GM18499 (cell line): ENCODE measurements around the gene AKAP13.
"Not testable (repeated sequence)": the region's sequence is repeated elsewhere in the genome, so short reads cannot be mapped to it uniquely, and the experiment has no call there.

Experiments
- ATAC-seq: cut with Tn5 transposase; IDR thresholded peaks from one replicate; pipeline ENCODE4 v1.9.1; 2021; ENCODE audit warnings: moderate number of reproducible peaks; ENCODE audit not compliant: insufficient read depth, unreplicated experiment

Gene AKAP13

DNA sequence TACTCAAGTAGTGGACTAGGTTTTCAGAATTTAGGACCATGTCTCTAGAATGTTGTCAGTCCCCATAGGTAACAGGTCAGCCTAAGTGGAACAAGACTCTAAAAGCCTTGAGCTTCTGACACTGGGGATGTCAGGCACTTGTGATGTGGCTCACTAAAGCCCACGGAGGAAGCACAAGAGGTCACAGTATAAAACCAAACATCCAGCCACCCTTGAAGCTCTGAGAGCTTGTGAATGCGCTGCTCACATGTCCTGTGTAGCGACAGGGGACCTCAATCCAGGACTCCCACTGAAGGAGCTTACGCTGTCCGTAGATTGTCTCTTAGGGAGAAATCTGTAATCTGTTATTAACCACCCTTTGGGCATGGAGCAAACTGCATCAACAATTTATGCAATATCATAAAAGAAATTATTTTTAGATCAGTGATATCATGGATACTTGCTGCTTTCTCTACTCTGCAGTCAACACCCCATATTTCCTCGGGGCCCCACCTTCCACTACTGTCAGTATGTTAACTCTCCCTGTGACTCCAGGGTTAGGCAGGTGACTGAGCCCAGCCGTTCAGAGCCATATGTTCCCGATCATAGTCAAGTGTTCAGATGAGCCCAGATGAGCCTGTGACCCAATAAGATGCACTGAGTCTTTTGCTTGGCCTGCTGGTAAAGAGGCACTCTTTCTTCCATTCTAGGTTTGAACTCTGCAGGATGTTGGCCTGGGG lies 32.2 kb upstream of the AKAP13 start:
- not testable (repeated sequence) for ATAC-seq

DNA sequence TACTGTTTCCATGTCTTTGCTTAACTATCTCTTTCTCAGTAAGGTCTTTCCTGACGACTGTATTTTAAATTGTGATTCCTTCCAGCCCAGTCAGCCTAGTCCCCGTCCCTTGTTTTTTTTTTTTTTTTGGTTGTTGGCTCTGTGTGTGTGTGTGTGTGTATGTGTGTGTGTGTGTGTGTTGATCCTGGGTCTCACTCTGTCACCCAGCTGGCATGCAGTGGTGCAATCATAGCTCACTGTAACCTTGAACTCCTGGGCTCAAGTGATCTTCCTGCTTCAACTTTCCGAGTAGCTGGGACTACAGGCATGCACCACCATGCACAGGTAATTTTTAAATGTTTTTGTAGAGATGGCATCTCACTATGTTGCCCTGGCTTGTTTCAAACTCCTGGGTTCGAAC lies 31.3 kb upstream of the AKAP13 start:
- ATAC-seq: not testable (repeated sequence)

DNA sequence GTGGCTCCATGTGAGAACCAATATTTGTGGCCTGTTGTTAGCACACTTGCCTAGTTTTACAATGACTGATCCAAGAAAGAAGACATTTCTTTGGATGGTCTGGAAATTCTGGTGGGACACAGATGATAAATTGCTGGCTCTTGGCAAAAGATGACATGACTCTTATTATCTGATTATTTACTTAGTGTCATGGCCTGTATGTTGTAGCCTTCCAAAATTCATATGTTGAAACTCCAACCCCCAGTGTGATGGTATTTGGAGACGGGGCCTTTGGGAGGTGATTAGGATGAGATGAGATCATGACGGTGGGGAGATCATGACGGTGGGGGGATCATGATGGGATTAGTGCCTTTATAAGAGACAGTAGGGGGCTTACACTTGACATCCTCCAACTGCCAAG lies 30.0 kb upstream of the AKAP13 start:
- no peak for ATAC-seq

DNA sequence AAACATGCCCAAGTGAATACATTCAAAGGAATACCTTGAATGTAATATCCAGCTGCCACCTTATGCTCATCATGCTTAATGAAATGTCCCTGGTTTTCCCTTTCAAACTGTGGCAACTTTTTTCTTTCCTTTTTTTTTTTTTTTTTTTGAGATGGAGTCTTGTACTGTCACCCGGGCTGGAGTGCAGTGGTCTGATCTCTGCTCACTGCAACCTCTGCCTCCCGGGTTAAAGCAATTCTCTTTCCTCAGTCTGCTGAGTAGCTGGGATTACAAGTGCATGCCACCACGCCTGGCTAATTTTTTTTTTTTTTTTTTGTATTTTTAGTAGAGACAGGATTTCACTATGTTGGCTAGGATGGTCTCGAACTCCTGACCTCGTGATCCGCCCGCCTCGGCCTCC lies 28.9 kb upstream of the AKAP13 start:
- ATAC-seq: not testable (repeated sequence)

DNA sequence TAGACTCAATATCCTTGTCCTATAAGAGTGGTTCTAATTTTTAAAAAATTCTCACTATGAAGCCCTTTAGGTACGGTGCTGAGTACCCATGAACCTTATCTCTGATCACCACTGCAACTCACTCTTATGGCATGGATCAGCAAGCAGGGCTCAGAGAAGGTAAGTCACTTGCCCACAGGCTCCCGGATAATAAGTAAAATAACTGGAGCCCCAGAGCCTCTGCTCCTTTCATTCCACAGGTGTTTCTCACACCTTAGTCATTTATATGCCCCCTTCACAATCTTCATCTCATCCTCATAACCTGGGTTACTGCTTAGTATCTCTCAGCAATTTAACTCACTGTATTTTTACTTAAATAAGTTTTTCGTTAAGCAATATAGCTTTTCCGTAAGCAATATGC lies 28.4 kb upstream of the AKAP13 start:
- no peak for ATAC-seq

DNA sequence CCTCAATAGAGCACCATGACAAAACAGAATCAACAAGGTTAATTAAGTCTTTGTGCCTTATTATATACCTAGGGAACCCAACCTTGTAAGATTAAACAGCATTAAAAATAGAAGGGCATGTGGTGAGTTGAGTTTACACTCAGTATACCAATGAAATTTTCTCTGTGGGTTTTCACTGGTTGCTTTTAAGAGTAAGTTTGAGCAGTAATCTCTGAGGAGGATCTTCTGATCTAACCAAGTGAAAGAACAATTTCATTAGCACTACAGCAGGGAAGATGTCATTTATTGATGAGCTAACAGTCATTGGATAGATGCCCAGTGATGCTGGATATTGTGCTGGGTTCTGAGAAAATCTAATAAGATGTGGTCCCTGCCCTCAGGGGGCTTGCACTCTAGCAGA lies 26.9 kb upstream of the AKAP13 start:
- no peak for ATAC-seq

DNA sequence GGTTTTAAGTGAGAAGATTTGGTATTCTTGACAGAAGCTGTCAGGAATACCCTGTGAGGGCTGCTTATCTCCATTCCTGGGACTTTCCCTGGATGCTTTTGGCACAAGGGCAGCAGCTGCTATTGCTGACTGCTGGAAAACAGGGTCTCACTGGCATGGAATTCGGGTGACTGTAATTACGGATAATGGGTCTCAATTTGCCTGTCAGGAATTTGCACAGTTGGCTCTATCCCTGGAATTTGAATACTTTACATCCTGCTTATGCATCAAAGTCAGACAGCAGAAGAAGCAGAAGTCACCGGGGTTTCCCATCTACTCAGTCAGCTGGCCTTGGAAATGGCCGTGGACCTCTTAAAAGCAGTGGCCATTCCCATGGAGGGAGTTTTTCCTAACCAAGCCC lies 25.9 kb upstream of the AKAP13 start:
- ATAC-seq: no peak

DNA sequence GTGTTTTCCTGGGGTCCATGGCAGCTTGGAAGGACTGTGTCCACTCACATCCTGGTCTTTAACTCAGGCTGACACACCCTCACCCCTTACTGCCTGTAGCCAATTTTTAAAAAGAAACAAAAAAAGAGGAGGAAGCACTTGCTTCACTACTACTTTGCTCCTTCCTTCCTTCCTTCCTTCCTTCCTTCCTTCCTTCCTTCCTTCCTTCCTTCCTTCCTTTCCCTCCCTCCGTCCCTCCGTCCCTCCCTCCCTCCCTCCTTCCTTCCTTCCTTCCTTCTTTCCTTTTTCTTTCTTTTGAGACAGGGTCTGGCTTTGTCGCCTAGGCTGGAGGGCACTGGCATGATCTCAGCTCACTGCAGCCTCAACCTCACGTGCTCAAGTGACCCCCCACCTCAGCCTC lies 25.5 kb upstream of the AKAP13 start:
- no peak for ATAC-seq

DNA sequence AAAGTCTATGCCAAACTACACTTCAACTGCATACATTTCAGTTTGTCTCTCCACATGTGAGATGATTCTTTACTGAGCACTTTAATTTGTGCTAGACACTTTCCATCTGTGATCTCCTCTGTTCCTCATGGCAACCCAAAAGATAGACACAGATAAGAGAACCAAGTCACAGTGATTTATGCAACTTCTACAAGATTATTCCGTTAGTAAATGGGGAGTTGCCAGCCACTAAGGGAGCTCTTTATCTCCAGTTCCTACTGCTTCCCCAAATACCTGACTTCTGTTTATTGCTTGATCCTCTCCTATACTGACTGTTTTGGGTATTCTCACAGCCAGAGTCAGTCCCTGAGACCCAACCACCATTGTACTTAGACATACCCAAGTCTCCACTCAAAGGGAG lies 24.1 kb upstream of the AKAP13 start:
- ATAC-seq: no peak

DNA sequence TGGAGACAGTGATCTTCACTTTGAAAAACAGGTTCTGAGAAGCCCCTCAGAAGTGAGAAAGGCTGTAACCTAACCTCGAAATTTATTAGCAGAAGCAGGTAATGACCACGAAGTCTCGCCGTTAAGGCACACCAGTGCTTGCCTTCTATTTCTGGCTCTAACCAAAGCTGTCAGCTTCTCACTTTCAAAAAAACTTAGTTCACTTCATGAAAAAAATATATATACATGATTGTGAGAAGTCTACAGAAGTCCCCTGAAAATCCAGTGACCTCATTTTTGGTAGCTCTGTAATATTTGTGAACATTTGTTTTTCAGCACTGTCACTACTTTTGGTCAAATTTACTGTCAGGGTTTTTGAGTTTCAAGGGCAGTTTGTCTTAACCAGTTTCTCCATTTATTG lies 19.1 kb upstream of the AKAP13 start:
- peak; percentile 63 for ATAC-seq

DNA sequence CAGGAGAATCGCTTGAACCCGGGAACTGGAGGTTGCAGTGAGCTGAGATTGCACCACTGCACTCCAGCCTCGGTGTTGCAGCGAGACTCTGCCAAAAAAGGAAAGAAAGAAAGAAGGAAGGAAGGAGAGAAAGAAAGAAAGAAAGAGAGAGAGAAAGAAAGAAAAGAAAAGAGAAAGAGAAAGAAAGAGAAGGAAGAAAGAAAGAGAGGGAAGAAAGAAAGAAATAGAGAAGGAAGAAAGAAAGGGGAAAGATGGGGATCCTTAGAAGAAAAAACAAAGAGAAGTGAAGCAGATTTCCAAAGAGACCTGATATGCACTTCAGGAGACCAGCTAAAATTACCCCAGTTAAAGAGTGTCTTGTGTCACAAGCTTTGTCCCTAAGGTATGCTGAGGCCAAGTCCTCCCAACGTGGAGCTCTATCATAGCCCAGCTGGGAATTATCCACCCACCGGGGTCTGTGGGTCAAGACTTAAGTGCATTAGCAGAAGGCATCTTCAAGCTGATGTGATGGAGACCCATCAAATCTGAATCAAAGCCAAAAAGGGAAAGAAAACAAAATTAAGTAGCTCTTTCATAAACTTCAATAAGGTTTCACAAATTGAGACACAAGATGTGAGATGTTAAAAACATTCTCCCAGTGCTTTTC lies 17.8 kb upstream of the AKAP13 start:
- ATAC-seq: no peak

DNA sequence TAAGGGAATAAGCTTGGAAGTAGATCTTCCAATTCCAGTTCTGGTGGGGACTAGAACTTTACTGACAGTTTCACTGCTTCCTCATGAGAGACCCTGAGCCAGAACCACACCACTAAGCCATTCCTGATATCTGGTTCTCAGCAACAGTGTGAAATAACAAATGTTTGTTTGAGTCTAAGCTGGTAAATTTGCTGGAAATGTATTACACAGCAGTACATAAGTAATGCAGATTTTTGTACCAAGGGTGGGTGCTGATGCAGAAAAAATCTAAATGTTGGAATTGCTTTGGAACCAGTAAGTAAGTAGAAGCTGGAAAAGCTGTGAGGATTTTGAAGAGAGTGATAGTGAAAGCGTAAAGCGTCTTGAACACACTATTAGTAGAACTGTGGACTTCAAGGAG lies 14.4 kb upstream of the AKAP13 start:
- no peak for ATAC-seq

DNA sequence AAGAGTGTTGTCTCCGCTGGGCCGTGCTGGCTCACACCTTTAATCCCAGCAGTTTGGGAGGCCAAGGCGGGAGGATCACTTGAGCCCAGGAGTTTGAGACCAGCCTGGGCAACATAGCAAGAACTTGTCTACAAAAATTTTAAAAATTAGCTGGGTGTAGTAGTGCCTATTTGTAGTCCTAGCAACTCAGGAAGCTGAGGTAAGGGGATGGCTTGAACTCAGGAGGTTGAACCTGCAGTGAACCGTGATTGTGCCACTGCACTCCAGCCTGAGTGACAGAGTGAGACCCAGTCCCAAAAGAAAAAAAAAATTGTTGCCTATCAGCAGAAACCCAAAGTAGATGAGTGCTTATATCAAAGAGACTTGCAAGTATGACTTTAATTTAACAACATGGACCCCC lies 12.7 kb upstream of the AKAP13 start:
- no peak for ATAC-seq

DNA sequence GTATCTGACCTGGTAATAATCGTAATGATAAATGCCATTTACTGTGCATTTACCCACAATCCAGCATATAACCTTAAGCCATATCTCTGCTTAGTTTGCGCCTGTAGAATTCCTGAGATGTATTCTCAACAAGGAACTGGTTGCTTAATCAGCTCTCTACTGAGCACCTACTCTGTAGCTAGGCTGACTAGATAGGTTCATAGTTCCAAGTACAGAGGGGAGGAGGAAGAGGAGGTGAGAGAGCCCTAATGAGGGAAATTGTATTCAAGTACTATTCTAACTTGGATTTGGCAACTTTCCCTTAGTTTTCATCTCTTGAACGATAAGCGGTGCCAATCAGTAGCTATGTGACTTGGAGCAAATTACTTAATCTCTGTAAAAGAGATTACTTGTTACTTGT lies 5.6 kb upstream of the AKAP13 start:
- no peak for ATAC-seq

DNA sequence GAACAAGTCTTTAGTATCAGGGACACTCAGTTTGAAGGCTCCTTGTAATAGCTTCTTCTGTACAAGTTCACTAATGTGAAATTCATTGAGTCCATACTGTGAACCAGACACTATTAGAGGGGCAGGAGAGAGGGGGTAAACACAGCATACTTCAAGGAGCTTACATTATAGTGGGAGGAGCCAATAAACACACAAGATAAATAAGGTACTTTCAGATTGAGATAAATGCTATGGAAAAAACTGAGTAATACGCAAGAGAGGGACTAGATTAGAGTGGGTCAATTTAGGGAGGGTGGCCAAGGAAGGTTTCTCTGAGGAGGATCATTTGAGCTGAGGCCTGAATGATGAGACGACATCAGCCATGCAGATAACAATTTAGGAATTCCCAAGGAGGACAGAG lies 3.1 kb upstream of the AKAP13 start:
- no peak for ATAC-seq

DNA sequence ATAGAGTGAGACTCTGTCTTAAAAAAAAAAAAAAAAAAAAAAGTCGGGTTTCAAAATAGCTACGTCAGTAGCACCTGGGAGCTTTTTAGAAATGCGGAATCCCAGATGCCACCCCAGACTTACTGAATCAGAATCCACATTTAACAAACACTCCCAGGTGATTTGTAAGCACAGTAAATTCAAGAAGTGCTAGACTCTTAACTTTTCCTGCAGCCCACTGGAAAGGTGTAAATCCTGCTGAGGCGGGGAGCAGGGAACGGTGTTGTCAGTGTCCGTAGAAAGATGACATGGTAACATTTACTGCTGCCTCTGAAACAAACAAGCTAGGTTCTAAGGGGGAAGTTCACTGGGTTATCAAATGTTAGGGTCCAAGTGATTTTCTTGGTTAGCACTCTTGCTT lies 2.4 kb upstream of the AKAP13 start:
- ATAC-seq: no peak

DNA sequence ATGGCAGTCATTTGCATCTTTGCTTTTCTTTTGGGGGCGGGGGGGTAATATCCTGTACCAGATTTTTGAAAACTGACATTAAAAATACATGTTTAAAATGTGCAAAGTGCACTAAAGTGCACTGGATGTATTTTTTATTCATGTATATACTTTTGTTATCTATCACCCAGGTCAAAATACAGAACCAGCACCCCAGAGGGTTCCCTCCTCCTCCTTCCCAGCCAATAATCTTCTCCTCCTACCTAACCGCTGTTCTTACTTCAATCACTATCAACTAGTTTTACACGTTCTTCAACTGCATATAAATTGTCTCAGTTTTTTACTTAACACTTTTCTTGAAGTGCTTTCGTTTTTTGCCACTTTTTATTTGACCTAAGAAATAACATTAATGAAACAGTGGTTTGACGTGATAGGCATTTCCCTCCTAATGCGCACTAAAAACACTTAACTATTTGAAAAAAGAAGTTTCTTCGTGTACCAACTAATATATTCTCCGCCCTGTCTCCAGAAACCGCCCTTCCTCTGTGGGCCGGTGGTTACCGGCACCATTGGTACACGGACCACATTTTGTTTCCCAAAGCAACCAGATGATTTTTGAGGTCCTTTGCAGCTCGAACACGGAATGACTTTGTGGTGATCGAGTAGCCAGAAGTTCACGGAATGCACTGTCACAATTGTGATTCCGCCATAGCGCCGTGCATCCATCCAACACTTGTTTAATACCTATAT lies 836 bp upstream of the AKAP13 start:
- ATAC-seq: no peak

DNA sequence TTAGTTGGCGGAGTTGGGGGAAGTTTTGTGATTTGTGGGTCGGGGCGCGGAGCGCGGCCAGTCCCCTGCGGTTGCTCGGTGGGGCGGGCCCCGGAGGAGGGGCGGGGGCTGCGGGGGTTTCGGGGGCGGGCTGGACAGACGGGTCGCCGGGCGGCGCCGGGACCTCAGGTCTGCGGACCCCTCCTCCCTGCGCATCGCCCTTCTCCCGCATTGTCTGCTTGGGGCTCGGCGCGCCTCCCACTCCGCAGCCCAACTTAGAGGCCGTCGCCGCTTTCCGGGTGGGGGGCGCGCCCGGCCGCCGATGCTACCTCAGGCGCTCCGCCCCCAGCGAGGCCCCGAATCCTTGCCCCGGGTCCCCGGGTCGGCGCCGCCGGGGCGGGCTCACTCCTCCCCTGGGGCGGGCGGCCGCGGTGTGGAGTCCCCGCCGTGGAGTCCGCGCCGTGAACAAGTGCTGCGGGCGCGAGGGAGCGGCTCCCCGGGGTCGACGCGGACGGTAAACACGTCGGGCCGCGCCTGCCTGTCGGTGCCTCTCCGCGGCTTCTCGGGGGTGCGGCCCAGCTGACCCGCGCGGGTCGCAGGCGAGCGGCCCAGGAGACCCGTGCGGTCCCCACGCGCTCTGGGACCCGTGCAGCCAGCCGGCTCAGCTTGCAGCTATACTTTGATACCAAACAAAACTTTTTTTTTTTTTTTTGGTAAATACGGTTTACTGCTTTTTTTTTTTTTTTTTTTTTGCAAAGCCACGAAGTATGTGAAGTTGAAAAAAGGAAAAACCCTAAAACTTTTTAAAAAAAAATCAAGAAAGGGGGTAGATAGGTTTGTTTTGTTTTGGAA lies 624 bp downstream of the AKAP13 start:
- ATAC-seq: peak; percentile 16

DNA sequence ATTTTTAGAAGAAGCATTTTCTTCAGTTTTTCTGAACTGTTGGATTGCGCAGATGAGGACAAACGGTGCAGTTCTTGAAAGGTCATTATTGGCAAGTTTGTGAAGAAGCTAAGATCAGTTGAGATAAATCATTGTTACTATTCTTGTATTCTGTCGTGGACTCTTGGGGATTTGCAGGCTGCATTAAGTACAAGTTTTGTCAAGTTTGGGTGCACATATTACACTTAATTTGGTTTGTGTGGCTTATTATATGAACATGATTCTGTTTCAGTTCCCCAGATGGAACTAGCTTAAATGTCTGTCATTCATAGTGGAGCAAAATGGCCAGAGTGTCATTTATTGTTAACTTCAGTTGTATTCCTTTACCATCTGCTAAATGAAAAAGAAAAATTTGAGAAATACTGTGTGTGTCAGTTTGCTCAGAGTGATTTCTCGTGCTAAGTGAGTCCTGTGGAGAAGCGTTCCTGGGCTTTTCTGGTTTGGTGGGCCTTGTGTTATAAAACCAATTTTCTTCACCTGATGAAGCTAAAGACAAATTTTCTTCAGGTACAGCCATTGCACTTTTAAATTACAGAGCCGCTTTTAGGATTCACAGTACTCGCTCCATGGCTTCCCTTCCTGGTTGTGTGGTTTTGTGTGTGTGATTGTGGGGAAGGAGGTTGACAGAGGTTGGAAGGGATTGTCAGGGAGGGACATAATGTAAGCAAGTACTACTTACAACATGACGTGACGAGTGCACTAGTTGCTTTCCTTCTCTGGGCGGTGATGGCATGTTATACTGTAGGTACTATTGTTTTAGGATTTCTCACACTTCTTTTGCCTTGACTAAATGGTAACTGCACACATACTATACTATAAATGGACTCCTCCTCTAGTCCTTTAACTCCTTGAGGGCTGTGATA lies 1.7 kb downstream of the AKAP13 start:
- no peak for ATAC-seq

DNA sequence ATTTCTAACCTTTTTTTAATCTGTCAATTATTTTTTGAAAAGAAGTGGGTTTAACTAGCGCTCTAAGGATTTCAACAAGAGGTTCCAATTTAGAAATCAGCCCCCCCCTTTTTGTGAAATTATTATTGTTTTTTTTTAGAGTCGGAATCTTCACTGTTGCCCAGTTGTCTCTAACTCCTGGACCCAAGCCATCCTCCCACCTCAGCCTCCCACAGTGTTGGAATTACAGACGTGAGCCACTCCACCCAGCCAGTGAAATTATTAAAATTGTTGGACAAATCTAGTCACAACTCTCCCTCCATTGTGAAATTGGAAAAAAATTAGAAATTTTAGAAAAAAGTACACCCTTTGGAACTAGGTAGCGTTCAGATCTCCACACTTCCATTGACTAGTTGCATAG lies 2.5 kb downstream of the AKAP13 start:
- ATAC-seq: no peak
